ENCODE results near the gene TLR9. TPM values are rescaled to one million over a fixed set of nuclear protein-coding genes. Genes with fewer than 3 reads are reported as not detected.

Gene TLR9
- total and polyA plus RNA-seq, 9 of the 15 experiments (the other 6 are each of a cell fraction or from before 2014, with no cell fraction given): not detected

DNA sequence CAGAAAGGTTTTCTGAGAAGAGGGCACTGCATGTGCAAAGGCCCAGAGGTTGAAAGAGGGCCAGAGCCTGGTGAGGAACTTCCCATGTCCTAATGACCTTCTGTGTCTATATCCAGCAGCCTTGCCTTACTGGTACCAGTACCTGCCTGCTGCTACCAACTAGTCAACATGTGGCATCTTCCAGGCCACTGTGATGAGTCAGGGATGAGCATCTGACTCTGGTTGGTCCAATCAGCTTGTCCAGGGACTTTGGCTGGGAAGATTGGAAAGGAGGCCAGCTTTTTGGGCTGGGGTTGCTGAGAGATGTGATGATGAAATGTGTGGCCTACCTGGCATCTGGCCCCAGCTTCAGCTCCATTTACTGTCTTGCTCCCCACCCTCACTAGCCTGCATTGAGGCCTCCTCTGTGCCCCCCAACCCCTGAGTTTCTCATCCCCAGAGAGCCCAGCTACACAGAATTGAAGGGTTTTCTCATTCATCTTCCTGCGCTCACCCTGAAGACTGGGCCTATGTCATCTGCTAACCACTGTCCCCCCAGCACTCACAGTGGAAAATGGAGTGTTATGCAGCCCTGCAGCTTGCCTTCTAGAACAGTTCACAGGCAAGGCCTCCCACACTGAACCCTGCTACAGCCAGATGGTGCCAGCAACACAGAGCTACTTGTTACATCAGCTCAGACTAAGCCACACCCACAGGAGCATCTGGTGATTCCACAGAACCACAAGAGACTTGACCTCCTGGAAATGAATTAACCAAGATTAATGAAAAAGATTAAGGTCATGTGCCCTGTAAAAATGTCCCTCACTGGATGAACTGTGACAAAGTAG, 14.8 kb upstream of the TLR9 start (continued):
- no peak for TF ChIP-seq ILK (tag; IDR thresholded peaks at IDR 0.05; ENCODE audit: borderline replicate concordance, low read depth)
- TF ChIP-seq CREB3L1 (IDR thresholded peaks at IDR 0.05; ENCODE audit: borderline replicate concordance, low read depth): 0 out of 2 replicates have a peak, but pooled peaks have one; percentile 49
- 0 out of 2 replicates have a peak, but pooled peaks have one; percentile 30 for TF ChIP-seq ZNF175 (CRISPR knock-in tag; IDR thresholded peaks at IDR 0.05; ENCODE audit: low read depth)
- no peak for TF ChIP-seq ZFP1 (CRISPR knock-in tag; IDR thresholded peaks at IDR 0.05)
- peak; percentile 17; the same call in 1 of the 2 replicates for TF ChIP-seq JUND (IDR thresholded peaks at IDR 0.05; ENCODE audit: borderline replicate concordance, low read depth, low read length)
- peak; percentile 27; the same call in 1 of the 3 replicates for TF ChIP-seq JUND (tag; IDR thresholded peaks at IDR 0.05; ENCODE audit: borderline replicate concordance, low read depth, low read length)
- TF ChIP-seq CEBPG (CRISPR knock-in tag; IDR thresholded peaks at IDR 0.05): peak; percentile 96
- peak; percentile 58 to 82 for TF ChIP-seq CEBPG (tag; conservative IDR thresholded peaks at IDR 0.05 in 1 of 2, IDR thresholded peaks at IDR 0.05 in 1 of 2)
- TF ChIP-seq ZNF551 (CRISPR knock-in tag; IDR thresholded peaks at IDR 0.05): no peak
- TF ChIP-seq NCOA1 (IDR thresholded peaks at IDR 0.05; ENCODE audit: low read depth): no peak
- TF ChIP-seq, protein P1, sequence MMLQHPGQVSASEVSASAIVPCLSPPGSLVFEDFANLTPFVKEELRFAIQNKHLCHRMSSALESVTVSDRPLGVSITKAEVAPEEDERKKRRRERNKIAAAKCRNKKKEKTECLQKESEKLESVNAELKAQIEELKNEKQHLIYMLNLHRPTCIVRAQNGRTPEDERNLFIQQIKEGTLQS (IDR thresholded peaks at IDR 0.05): peak; percentile 79
- TF ChIP-seq, protein P1 (CRISPR knock-in tag; conservative IDR thresholded peaks at IDR 0.05): no peak
- TF ChIP-seq, protein P2, sequence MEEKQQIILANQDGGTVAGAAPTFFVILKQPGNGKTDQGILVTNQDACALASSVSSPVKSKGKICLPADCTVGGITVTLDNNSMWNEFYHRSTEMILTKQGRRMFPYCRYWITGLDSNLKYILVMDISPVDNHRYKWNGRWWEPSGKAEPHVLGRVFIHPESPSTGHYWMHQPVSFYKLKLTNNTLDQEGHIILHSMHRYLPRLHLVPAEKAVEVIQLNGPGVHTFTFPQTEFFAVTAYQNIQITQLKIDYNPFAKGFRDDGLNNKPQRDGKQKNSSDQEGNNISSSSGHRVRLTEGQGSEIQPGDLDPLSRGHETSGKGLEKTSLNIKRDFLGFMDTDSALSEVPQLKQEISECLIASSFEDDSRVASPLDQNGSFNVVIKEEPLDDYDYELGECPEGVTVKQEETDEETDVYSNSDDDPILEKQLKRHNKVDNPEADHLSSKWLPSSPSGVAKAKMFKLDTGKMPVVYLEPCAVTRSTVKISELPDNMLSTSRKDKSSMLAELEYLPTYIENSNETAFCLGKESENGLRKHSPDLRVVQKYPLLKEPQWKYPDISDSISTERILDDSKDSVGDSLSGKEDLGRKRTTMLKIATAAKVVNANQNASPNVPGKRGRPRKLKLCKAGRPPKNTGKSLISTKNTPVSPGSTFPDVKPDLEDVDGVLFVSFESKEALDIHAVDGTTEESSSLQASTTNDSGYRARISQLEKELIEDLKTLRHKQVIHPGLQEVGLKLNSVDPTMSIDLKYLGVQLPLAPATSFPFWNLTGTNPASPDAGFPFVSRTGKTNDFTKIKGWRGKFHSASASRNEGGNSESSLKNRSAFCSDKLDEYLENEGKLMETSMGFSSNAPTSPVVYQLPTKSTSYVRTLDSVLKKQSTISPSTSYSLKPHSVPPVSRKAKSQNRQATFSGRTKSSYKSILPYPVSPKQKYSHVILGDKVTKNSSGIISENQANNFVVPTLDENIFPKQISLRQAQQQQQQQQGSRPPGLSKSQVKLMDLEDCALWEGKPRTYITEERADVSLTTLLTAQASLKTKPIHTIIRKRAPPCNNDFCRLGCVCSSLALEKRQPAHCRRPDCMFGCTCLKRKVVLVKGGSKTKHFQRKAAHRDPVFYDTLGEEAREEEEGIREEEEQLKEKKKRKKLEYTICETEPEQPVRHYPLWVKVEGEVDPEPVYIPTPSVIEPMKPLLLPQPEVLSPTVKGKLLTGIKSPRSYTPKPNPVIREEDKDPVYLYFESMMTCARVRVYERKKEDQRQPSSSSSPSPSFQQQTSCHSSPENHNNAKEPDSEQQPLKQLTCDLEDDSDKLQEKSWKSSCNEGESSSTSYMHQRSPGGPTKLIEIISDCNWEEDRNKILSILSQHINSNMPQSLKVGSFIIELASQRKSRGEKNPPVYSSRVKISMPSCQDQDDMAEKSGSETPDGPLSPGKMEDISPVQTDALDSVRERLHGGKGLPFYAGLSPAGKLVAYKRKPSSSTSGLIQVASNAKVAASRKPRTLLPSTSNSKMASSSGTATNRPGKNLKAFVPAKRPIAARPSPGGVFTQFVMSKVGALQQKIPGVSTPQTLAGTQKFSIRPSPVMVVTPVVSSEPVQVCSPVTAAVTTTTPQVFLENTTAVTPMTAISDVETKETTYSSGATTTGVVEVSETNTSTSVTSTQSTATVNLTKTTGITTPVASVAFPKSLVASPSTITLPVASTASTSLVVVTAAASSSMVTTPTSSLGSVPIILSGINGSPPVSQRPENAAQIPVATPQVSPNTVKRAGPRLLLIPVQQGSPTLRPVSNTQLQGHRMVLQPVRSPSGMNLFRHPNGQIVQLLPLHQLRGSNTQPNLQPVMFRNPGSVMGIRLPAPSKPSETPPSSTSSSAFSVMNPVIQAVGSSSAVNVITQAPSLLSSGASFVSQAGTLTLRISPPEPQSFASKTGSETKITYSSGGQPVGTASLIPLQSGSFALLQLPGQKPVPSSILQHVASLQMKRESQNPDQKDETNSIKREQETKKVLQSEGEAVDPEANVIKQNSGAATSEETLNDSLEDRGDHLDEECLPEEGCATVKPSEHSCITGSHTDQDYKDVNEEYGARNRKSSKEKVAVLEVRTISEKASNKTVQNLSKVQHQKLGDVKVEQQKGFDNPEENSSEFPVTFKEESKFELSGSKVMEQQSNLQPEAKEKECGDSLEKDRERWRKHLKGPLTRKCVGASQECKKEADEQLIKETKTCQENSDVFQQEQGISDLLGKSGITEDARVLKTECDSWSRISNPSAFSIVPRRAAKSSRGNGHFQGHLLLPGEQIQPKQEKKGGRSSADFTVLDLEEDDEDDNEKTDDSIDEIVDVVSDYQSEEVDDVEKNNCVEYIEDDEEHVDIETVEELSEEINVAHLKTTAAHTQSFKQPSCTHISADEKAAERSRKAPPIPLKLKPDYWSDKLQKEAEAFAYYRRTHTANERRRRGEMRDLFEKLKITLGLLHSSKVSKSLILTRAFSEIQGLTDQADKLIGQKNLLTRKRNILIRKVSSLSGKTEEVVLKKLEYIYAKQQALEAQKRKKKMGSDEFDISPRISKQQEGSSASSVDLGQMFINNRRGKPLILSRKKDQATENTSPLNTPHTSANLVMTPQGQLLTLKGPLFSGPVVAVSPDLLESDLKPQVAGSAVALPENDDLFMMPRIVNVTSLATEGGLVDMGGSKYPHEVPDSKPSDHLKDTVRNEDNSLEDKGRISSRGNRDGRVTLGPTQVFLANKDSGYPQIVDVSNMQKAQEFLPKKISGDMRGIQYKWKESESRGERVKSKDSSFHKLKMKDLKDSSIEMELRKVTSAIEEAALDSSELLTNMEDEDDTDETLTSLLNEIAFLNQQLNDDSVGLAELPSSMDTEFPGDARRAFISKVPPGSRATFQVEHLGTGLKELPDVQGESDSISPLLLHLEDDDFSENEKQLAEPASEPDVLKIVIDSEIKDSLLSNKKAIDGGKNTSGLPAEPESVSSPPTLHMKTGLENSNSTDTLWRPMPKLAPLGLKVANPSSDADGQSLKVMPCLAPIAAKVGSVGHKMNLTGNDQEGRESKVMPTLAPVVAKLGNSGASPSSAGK (IDR thresholded peaks at IDR 0.05): peak; percentile 39; the same call in 1 of the 2 replicates

Data from K562 (cell line).